SK-N-SH (cell line): Measurements from ENCODE around the gene BRIX1. TPM values are rescaled to one million over a fixed set of nuclear protein-coding genes. Genes with fewer than 3 reads are reported as not detected.

Source experiments
- CTCF ChIA-PET: fragments of 300-600, 350-600 bp; formaldehyde crosslinking; extraction: SDS; loops from one replicate; lab custom pipeline; 2021; lab: Yijun Ruan, JAX
- POLR2A ChIA-PET: fragments of 350-600 bp; sonication (Branson Sonifier 250); formaldehyde crosslinking; extraction: SDS; loops from one replicate; lab custom pipeline; 2020; ENCODE audit warnings: antibody characterized with exemption, inconsistent platforms; lab: Yijun Ruan, JAX
- DNase-seq: peaks from one replicate; pipeline ENCODE4 v3.0.0; 2012
- H2AFZ ChIP-seq: fragments of 200-600 bp; sonication (generic); 2 replicates; pipeline ENCODE4 v1.8.1; 2016; ENCODE audit warnings: antibody characterized with exemption, mild to moderate bottlenecking, low read depth
- H3F3A ChIP-seq: fragments of 200-600 bp; sonication (generic); replicated peaks from 2 replicates; pipeline ENCODE3; 2016; ENCODE audit warnings: antibody characterized with exemption, mild to moderate bottlenecking; ENCODE audit not compliant: insufficient read depth
- H3K27ac ChIP-seq, 2 experiments: fragments of 200-500 bp in 1 of 2; fragments of 200-600 bp in 1 of 2; sonication (Bioruptor generic) in 1 of 2; sonication (generic), shearing (Covaris generic) in 1 of 2; 2 replicates each; pipeline versions ENCODE4 v1.5.1 to v1.6.1; 2014 to 2016; ENCODE audit warnings: low read depth in 2 of 2, inconsistent platforms in 1 of 2, low read length in 1 of 2, mild to moderate bottlenecking in 1 of 2, mixed read lengths in 1 of 2
- H3K27me3 ChIP-seq: fragments of 200-600 bp; sonication (generic), shearing (Covaris generic); 2 replicates; pipeline ENCODE4 v1.6.1; 2016; ENCODE audit warnings: mixed run types; ENCODE audit not compliant: insufficient read depth
- H3K36me3 ChIP-seq, 2 experiments: fragments of 200-500 bp in 1 of 2; fragments of 200-600 bp in 1 of 2; sonication (Bioruptor generic) in 1 of 2; sonication (generic) in 1 of 2; replicated peaks in 1 of 2; 2 replicates each; pipeline versions ENCODE3 to v1.5.1; 2014 to 2016; ENCODE audit warnings: low read length in 1 of 2, mild to moderate bottlenecking in 1 of 2; ENCODE audit not compliant: insufficient read depth in 2 of 2, control insufficient read depth in 1 of 2
- H3K4me1 ChIP-seq, 2 experiments: fragments of 200-500 bp in 1 of 2; fragments of 200-600 bp in 1 of 2; sonication (Bioruptor generic) in 1 of 2; sonication (generic), shearing (Covaris generic) in 1 of 2; 2 replicates each; pipeline versions ENCODE4 v1.5.1 to v1.6.1; 2014 to 2016; ENCODE audit warnings: low read depth in 1 of 2, low read length in 1 of 2, mixed run types in 1 of 2; ENCODE audit not compliant: insufficient read depth in 2 of 2, control insufficient read depth in 1 of 2
- H3K4me2 ChIP-seq: fragments of 200-600 bp; sonication (generic), shearing (Covaris generic); 2 replicates; pipeline ENCODE4 v1.6.1; 2017; ENCODE audit warnings: mixed run types
- H3K4me3 ChIP-seq, 2 experiments: fragments of 200-500 bp in 1 of 2; fragments of 200-600 bp in 1 of 2; sonication (Bioruptor generic) in 1 of 2; sonication (generic), shearing (Covaris generic) in 1 of 2; 2 replicates each; pipeline versions ENCODE4 v1.5.1 to v1.8.1; 2014 to 2016; ENCODE audit warnings: low read depth in 2 of 2, inconsistent platforms in 1 of 2, low read length in 1 of 2, mild to moderate bottlenecking in 1 of 2, mixed read lengths in 1 of 2, moderate library complexity in 1 of 2
- H3K79me2 ChIP-seq: fragments of 200-600 bp; sonication (generic); 2 replicates; pipeline ENCODE4 v1.8.1; 2017; ENCODE audit warnings: mild to moderate bottlenecking; ENCODE audit not compliant: insufficient read depth
- H3K9ac ChIP-seq: fragments of 200-600 bp; sonication (generic); 2 replicates; pipeline ENCODE4 v1.6.1; 2017; ENCODE audit warnings: mixed run types
- H3K9me2 ChIP-seq: fragments of 200-600 bp; sonication (generic); 2 replicates; pipeline ENCODE4 v1.6.1; 2017; ENCODE audit warnings: mixed run types
- H3K9me3 ChIP-seq: fragments of 200-600 bp; sonication (generic); 2 replicates; pipeline ENCODE4 v1.6.1; 2017; ENCODE audit warnings: mixed run types, mild to moderate bottlenecking, moderate library complexity
- H4K20me1 ChIP-seq: fragments of 200-600 bp; sonication (generic); 2 replicates; pipeline ENCODE4 v1.6.1; 2017; ENCODE audit warnings: mild to moderate bottlenecking, mixed run types; ENCODE audit not compliant: insufficient read depth
- FOSL2 ChIP-seq: IDR thresholded peaks from 2 replicates; pipeline ENCODE4 v1.4.0; 2012; ENCODE audit warnings: low read depth, mild to moderate bottlenecking, moderate library complexity, borderline replicate concordance
- GABPA ChIP-seq: IDR thresholded peaks from 2 replicates; pipeline ENCODE4 v1.4.0; 2012; ENCODE audit warnings: low read depth, mild to moderate bottlenecking
- MEF2A ChIP-seq: IDR thresholded peaks from 2 replicates; pipeline ENCODE4 v1.4.0; 2012; ENCODE audit warnings: low read depth, borderline replicate concordance
- REST ChIP-seq: IDR thresholded peaks from 2 replicates; pipeline ENCODE4 v1.6.1; 2012; ENCODE audit warnings: mild to moderate bottlenecking, low read depth, low read length, moderate library complexity
- TAF1 ChIP-seq: IDR thresholded peaks from 2 replicates; pipeline ENCODE4 v1.6.1; 2012; ENCODE audit warnings: low read depth, mild to moderate bottlenecking, low read length, moderate library complexity, borderline replicate concordance
- YY1 ChIP-seq: IDR thresholded peaks from 2 replicates; pipeline ENCODE4 v1.4.0; 2012; ENCODE audit warnings: low read depth, mild to moderate bottlenecking
- WGBS: methylation state at CpG from one replicate; pipeline ENCODE4 v1.1.6; 2017; ENCODE audit warnings: low lambda C conversion rate; 5-methylcytosine and 5-hydroxymethylcytosine counted together
- polyA plus RNA-seq, 3 experiments: library from polyadenylated mRNA; depleted of rRNA; stranded (reverse); fragments of >200 nt; gene quantifications; 2 replicates each; pipeline ENCODE4 v1.2.3, GENCODE V29; 2012
- TF ChIP-seq, protein P1 (sequence below): IDR thresholded peaks from 2 replicates; pipeline ENCODE4; 2012
- TF ChIP-seq, protein P2 (sequence below): fragments of 150-350 bp; IDR thresholded peaks from 2 replicates; pipeline ENCODE4 v1.6.1; 2017; ENCODE audit warnings: antibody characterized with exemption, low read length, low read depth, borderline replicate concordance
- TF ChIP-seq, protein P3 (sequence below): IDR thresholded peaks from 2 replicates; pipeline ENCODE4 v1.4.0; 2012; ENCODE audit warnings: low read depth

Gene BRIX1
- polyA plus RNA-seq, 1 of the 3 experiments (the other 2 are of a cell fraction): 18.4 TPM

DNA sequence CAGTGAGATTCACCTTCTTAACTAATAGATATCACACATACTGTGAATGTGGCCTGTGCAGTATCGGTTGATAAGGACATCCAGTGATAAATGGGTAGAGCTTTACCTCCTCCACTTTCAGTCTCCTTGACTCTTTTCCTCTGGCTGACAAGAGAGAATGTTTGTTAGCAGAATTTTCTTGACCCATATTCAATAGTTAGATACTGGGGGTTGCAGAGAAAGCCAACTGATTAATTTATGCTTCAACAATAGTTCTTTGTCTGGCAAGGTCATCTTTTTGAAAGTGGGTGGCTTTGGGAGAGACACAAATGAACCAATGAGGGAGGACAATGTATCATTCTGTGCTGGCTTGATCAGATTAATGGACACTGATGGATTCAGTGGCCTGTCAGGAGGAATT, 46.3 kb upstream of the BRIX1 start:
- H3K79me2 ChIP-seq: no peaks in the 10 kb centered on the region
- H3F3A ChIP-seq: no peaks in the 10 kb centered on the region
- H4K20me1 ChIP-seq: no peaks in the 10 kb centered on the region
- H3K36me3 ChIP-seq: no peaks in the 10 kb centered on the region
- no peaks in the 10 kb centered on the region for H3K9me2 ChIP-seq
- H3K27me3 ChIP-seq: no peaks in the 10 kb centered on the region
- 78% methylated on average over 1 of the region's 1 CpG for WGBS
- no peak overlapping the region for H3K27ac ChIP-seq
- no peak for DNase-seq
- H3K4me1 ChIP-seq: peaks cover 0 to 3% of the 10 kb centered on the region in 2 experiments; a peak in 1 of 4 replicates
- H3K4me3 ChIP-seq: no peak overlapping the region
- no peak overlapping the region for H3K4me2 ChIP-seq
- H3K9ac ChIP-seq: no peak overlapping the region
- POLR2A ChIA-PET: no interaction called here
- TF ChIP-seq, protein P1, sequence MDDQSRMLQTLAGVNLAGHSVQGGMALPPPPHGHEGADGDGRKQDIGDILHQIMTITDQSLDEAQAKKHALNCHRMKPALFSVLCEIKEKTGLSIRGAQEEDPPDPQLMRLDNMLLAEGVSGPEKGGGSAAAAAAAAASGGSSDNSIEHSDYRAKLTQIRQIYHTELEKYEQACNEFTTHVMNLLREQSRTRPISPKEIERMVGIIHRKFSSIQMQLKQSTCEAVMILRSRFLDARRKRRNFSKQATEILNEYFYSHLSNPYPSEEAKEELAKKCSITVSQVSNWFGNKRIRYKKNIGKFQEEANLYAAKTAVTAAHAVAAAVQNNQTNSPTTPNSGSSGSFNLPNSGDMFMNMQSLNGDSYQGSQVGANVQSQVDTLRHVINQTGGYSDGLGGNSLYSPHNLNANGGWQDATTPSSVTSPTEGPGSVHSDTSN: no peak
- TF ChIP-seq TAF1: no peak
- TF ChIP-seq, all 33 proteins: peak for 0
- no peaks in the 10 kb centered on the region for H3K9me3 ChIP-seq
- CTCF ChIA-PET: interaction anchor here (1.1 kb wide), 1 partner anchor 21 kb away, joined by 4 read pairs; no protein-coding TSS in a partner anchor
- H2AFZ ChIP-seq: no peak overlapping the region

GRCh38 chr5:34870382-34870781, 45.1 kb upstream of the BRIX1 start:
- TF ChIP-seq, protein P2, sequence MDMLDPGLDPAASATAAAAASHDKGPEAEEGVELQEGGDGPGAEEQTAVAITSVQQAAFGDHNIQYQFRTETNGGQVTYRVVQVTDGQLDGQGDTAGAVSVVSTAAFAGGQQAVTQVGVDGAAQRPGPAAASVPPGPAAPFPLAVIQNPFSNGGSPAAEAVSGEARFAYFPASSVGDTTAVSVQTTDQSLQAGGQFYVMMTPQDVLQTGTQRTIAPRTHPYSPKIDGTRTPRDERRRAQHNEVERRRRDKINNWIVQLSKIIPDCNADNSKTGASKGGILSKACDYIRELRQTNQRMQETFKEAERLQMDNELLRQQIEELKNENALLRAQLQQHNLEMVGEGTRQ: no peak
- TF ChIP-seq, protein P3, sequence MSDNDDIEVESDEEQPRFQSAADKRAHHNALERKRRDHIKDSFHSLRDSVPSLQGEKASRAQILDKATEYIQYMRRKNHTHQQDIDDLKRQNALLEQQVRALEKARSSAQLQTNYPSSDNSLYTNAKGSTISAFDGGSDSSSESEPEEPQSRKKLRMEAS: no peak
- no peak for TF ChIP-seq FOSL2
- no peak for TF ChIP-seq REST
- TF ChIP-seq GABPA: no peak
- no peak for TF ChIP-seq MEF2A
- TF ChIP-seq YY1: no peak
- no peak for DNase-seq
- H3K27me3 ChIP-seq: no peaks in the 10 kb centered on the region
- no peak overlapping the region for H2AFZ ChIP-seq
- ChIA-PET POLR2A (no interaction called here), CTCF (interaction anchor here (0.8 to 1.1 kb wide), 2 partner anchors 20 to 28 kb away, joined by 3 to 4 read pairs; no protein-coding TSS in a partner anchor)
- H3K9me2 ChIP-seq: no peaks in the 10 kb centered on the region
- no peak overlapping the region for H3K4me3 ChIP-seq
- no peak overlapping the region for H3K27ac ChIP-seq
- 76% methylated on average over 2 of the region's 2 CpGs for WGBS
- no peaks in the 10 kb centered on the region for H3K79me2 ChIP-seq
- no peaks in the 10 kb centered on the region for H3K36me3 ChIP-seq
- H3K4me1 ChIP-seq: peaks cover 0 to 3% of the 10 kb centered on the region in 2 experiments; a peak in 1 of 4 replicates
- H3K4me2 ChIP-seq: no peak overlapping the region
- no peaks in the 10 kb centered on the region for H3F3A ChIP-seq
- H3K9me3 ChIP-seq: no peaks in the 10 kb centered on the region
- H4K20me1 ChIP-seq: no peaks in the 10 kb centered on the region
- no peak overlapping the region for H3K9ac ChIP-seq
